Left hindlimb (tissue), 1 donor: ENCODE data around the gene DAGLA.
A peak's percentile ranks its signal among the peaks of the same experiment; 100 is the strongest.

Source experiments
- DNase-seq: peaks from one replicate; pipeline ENCODE4 v3.0.0-alpha.2; 2018

DAGLA gene

GRCh38 chr11:61731952-61732675 is 51.9 kb downstream of the DAGLA start:
- no peak for DNase-seq

DNA sequence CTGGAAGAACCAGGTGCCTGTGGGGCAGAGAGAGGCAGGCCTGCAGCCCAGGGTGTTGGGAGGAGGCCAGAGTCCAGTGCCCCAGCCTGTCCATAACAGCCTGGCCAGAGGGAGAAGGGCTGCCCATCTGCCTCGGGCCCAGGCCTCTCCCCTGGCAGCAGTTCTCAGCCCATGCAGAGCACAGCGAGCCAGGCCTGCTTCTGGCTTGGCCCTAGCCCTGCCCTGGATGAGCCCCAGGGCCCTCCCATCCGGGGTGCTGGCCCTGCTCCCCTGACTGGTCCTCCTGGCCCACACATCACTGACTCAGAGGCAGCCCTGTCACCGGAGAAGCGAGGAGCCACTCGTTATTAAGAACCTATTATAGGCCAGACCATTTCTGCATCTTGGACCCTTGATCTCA is 52.5 kb downstream of the DAGLA start:
- no peak for DNase-seq

DNA sequence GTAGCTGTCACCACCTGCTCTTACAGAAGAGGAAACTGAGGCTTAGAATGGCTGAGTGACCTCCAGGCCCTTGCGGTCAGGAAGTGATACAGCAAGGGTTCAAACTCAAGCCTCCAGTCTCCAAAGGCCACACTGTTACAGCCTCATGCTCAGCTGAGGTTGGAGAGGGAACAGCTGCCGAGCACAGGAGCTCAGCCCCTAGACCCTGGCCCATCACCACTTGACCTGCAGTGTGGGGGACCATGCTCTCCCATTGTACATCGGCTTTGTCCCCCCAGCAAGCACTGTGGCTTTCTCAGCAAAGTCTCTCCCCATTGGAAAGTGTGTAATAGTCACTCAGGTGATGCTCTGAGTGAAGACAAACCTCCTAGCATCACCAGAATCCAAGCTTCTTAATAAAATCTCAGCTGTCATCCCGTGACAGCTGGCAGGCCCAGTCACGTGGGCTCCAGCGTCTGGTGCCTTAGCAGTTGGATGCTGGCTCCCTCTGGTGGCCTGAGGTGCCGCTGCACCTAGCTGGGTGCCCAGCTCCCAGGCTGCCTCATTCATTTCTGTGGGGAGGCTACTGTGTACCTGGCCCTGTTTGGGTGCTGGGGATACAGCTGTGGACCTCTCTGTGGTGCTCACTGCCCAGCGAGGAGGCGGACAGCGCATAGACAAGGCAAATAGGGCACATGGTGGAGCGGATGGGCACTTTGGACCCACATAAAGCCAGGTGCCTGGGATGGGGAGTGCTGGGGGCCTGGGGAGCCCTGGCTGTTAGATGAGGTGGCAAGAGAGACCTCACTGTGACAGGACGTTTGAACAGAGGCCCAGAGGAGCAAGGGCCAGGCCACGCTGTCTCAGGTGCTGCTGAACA is 53.2 kb downstream of the DAGLA start:
- peak; percentile 82 for DNase-seq

DNA sequence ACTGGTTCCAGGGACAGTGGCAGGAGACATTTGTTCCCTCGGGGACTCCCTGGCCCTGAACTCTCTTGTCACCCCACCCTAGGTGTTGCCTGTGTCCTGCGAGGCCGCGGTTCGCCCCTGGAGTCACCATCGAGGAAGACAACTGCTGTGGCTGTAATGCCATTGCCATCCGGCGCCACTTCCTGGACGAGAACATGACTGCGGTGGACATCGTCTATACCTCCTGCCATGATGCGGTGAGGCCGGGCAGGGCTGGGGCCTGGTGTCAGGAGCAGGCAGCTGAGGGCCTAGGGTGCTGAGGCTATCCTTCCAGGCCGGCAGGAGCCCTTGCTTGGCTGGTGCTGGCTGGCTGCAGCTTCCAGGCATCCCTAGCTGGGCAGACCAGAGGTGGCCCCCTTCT is 54.6 kb downstream of the DAGLA start:
- DNase-seq = no peak

DNA sequence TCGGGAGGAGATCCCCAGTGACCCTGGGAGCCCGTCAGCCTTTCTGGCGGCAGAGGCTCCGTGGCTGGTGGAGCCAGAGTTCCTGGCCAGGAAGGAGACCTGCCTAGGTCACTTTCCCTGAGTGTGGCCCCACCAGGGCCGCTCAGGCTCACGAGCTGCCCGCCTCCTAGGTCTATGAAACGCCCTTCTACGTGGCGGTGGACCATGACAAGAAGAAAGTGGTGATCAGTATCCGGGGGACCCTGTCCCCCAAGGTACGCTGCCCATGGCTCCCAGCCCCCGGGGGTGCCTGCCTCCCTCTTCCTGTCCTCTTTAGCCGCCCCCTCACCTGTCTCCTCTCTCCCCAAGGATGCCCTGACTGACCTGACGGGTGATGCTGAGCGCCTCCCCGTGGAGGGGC is 55.2 kb downstream of the DAGLA start:
- DNase-seq = no peak

- no peak for DNase-seq
Observed at GRCh38 chr11:61736310-61736709, 56.1 kb downstream of the DAGLA start.

DNA sequence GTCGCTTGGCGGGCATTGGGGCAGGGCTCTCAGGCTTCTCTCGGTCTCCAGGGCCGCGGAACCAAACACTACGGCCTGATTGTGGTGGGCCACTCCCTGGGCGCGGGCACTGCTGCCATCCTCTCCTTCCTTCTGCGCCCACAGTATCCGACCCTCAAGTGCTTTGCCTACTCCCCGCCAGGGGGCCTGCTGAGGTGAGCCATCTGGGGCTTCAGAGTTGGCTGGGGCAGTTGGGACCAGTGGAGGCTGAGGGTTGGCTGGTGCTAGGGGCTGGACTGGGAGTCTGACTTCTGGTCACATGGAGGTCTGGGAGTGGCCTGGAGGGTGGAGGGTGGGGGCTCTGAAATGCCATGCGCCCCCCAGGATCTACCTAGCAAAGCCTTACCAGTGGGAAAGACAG is 56.9 kb downstream of the DAGLA start:
- no peak for DNase-seq

DNA sequence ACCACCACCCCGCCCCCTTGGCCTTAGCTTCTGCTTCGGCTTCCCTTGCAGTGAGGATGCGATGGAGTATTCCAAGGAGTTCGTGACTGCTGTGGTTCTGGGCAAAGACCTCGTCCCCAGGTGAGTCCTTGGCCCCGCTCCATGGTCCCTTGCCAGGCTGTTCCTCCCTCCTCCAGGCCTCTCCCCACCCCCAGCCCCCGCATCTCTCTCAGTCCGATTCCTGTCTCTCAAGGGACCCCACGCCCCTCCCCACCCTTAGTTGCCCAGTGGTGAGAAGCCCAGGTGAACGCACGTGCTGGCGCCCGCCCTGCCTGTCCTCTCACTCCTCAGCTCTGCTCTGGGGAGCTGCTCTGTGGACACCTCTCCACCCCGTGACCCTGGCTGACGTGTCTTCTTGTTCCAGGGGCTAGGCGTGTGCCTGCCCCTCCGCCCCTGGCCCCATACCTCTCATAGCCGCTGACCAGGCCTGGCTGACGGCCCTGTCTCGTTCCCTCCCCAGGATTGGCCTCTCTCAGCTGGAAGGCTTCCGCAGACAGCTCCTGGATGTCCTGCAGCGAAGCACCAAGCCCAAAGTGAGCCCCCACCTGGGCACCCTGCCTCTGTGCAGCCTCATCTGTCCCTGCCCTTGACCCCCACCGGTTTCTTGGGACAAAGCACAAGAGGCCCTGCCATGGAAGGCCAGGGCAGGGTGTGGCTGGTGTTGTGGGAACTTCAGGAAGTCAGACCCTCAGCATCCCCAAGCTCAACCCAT is 57.6 kb downstream of the DAGLA start:
- no peak for DNase-seq

GRCh38 chr11:61738776-61739175 is 58.6 kb downstream of the DAGLA start:
- no peak for DNase-seq

DNA sequence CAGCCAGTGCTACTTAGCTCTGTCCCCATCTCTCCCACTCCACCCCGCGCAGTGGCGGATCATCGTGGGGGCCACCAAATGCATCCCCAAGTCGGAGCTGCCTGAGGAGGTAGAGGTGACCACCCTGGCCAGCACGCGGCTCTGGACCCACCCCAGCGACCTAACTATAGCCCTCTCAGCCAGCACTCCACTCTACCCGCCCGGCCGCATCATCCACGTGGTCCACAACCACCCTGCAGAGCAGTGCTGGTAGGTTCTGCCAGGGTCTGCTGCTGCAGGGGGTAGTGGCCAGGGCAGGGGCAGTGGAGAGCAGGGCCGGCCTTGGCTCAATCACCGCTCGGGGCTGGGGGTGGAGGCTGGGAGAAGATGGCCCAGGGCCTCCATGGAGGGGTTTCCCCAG is 59.2 kb downstream of the DAGLA start:
- DNase-seq = no peak

DNA sequence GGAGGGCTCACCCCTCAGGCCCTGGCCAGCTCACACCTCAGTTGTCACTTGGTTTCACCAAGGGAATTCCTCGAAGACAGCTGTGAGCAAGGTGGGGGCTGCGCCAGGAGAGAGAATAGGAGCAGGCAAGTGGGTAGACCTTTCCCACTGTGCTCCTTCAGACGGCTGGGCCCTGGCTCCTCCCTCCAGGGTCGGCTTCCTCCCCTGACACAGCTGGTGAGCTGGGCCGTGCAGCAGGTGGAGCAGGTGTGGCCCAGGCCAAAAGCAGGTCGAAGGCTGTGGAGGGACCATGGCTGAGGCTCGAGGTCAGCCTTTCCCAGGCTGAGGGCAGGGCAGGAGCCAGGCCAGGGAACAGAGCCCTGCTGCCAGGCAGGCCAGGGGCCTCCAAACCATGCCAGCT is 59.8 kb downstream of the DAGLA start:
- DNase-seq = no peak

DNA sequence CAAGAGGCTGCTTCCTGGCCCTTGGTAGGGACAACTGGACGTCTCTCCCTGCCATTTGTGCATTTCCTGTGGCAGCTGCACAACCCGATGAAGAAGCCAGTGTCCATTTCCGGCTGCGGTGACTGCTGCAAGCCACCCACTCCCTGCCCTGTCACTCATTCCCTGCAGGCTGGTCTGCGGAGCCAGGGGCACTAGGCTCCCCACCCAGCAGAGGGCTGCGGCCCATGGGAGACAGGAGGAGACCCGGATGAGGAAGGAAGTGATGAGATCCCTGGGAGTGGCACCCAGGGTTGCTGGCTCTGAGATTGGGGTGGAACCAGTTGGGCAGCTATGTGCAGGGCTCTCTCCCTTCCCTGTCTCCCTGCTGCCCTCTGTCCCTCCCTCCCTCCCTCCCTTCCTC is 62.2 kb downstream of the DAGLA start:
- DNase-seq = no peak

GRCh38 chr11:61743486-61744095 is 63.4 kb downstream of the DAGLA start:
- DNase-seq = no peak

GRCh38 chr11:61744181-61744580 is 64.0 kb downstream of the DAGLA start:
- DNase-seq = no peak

DNA sequence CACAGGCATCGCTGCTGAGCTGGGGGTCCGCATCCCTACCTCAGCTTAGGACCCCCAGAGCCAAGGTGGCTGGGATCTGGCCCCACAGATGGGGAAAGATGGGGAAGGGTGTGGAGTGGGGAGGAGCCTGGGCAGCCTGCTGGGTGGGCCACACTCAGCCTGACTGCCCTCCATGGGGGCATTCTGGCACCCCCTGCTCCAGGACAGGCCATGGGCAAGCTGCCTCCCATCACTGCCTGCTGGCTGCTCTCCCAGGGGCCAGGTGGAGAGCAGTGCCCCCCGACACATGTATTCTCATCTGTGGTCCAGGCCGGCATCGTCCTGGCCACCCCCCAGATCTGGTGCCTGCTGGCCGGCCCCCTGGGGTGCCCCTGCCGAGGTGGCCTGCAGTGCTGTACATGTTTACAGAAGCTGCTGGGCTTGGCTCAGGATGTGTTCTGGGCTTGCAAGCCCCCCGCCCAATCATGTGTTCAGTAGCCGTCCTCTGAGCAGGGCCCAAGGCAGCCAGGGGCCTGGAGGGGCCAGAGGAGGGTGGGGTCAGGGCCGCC is 64.5 kb downstream of the DAGLA start:
- no peak for DNase-seq

DNA sequence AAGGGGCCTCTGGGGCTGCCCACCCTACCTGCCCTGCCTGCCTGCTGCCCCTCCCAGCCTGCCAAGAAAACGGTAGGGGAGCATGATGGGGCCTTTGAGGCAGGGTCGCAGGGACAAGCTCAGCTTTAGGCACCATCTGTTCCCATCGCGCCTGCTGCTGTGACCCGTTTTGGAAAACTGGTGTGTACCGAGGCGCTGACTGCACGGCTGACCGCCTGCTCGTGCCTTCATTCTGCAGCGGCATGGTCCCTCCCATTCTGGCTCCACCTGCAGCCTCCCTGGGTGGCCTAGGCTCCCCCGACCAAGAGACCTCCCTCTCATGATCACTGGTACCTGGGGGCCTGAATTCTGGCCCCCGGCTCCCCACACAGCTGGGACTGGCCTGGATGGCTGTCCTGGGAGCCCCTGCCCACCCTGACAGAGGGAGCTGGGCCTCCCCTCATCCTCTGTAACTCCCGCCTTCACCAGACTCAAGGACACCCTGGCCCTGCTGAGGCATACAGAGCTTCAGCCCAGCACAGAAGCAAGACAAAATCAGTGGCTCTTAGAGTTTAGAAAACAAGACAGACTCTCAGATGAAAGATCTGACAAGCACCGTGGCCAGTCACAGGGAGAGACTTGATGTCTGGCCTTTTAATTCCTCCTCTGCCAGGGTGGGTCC is 65.7 kb downstream of the DAGLA start:
- DNase-seq = no peak

GRCh38 chr11:61746442-61747191 is 66.4 kb downstream of the DAGLA start:
- no peak for DNase-seq

- peak; percentile 68 for DNase-seq
Observed at GRCh38 chr11:61747192-61747966, 67.2 kb downstream of the DAGLA start.

GRCh38 chr11:61747967-61748285 is 67.7 kb downstream of the DAGLA start:
- no peak for DNase-seq

DNA sequence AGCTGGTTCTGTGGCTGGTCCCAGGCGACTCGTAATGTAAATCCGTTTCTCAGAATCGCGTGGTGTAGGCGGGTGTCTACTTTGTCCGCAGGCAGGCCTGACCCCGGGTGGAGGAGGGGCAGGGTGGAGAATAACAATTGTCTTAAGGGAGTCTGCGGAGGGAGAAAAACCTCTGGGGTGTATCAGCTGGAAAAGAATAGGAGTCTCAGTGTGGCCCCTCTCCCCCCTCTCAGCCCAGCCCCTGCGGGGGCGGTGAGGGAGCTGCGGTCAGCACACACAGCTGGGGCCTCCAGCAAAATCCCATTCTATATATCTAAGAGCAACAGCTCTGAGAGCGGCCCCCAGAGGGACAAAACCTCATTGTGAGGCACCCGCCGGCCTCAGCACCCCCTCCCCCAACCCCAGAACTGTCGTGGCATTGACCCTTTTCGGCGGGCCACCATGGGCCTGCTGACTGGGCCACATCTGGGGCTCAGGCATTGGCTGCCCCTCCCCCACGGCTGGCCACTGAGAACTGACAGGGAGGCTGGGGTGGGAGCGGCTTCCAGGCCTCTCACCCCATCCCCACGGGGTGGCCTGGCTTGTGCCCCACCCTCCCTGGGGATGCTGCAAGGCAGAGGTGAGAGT is 69.5 kb downstream of the DAGLA start:
- DNase-seq = peak; percentile 68
